OCI-LY3 (cell line): ENCODE measurements around the gene SYCN.
"Not testable (repeated sequence)": the region's sequence is repeated elsewhere in the genome, so short reads cannot be mapped to it uniquely, and the experiment has no call there.

Experiments used
- H2AFZ ChIP-seq: fragments of 200-600, 300-600 bp; shearing (Covaris generic); 2 replicates; pipeline ENCODE4 v1.6.0; 2014; ENCODE audit warnings: antibody characterized with exemption, low read depth, low read length
- H3K27ac ChIP-seq: fragments of 200-600, 300-600 bp; sonication (generic); 2 replicates; pipeline ENCODE4 v1.5.1; 2014; ENCODE audit warnings: mild to moderate bottlenecking, low read length, moderate library complexity, mixed read lengths
- H3K27me3 ChIP-seq: fragments of 200-600, 300-600 bp; sonication (generic); 2 replicates; pipeline ENCODE4 v1.6.1; 2014; ENCODE audit warnings: low read depth, low read length, mixed read lengths
- H3K36me3 ChIP-seq: fragments of 200-600, 300-600 bp; sonication (generic); replicated peaks from 2 replicates; pipeline ENCODE3; 2014; ENCODE audit warnings: low read depth, low read length, mixed read lengths
- H3K4me1 ChIP-seq: fragments of 300-600, 200-600 bp; sonication (generic); 2 replicates; pipeline ENCODE4 v1.6.1; 2014; ENCODE audit warnings: low read length, mixed read lengths
- H3K4me2 ChIP-seq: fragments of 200-600, 300-600 bp; sonication (generic); 2 replicates; pipeline ENCODE4 v1.6.1; 2014; ENCODE audit warnings: low read length, mixed read lengths
- H3K4me3 ChIP-seq: fragments of 300-600, 200-600 bp; sonication (generic); 2 replicates; pipeline ENCODE4 v1.5.1; 2014; ENCODE audit warnings: antibody characterized with exemption, mild to moderate bottlenecking, low read length, moderate library complexity
- H3K79me2 ChIP-seq: fragments of 300-600, 200-600 bp; shearing (Covaris generic); 2 replicates; pipeline ENCODE4 v1.6.1; 2014; ENCODE audit warnings: mild to moderate bottlenecking, low read length, mixed read lengths
- H3K9ac ChIP-seq: fragments of 300-600, 200-600 bp; shearing (Covaris generic); 2 replicates; pipeline ENCODE4 v1.6.0; 2014; ENCODE audit warnings: mild to moderate bottlenecking, low read length, moderate library complexity
- H3K9me3 ChIP-seq: fragments of 200-600, 300-600 bp; shearing (Covaris generic); 2 replicates; pipeline ENCODE4 v1.6.1; 2014; ENCODE audit warnings: low read length, mixed read lengths; ENCODE audit not compliant: insufficient read depth
- H4K20me1 ChIP-seq: fragments of 200-600, 300-600 bp; sonication (generic); 2 replicates; pipeline ENCODE4 v1.6.1; 2016; ENCODE audit warnings: low read length, mixed read lengths; ENCODE audit not compliant: insufficient read depth
- CTCF ChIP-seq: fragments of 200-600, 300-600 bp; sonication (generic); IDR thresholded peaks from 2 replicates; pipeline ENCODE4 v1.5.1; 2014; ENCODE audit warnings: antibody characterized with exemption, low read length, low read depth
- EZH2phosphoT487 ChIP-seq: fragments of 200-600 bp; shearing (Covaris generic); IDR thresholded peaks from 2 replicates; pipeline ENCODE4 v1.6.1; 2018; ENCODE audit warnings: antibody characterized with exemption, mixed run types, low read depth

Gene SYCN

GRCh38 chr19:39251081-39251480 lies 47.0 kb upstream of the SYCN start:
- no peaks in the 10 kb centered on the region for H3K9me3 ChIP-seq
- no peaks in the 10 kb centered on the region for H3K36me3 ChIP-seq
- H3K4me3 ChIP-seq, result no peak overlapping the region
- H3K79me2 ChIP-seq, result no peaks in the 10 kb centered on the region
- no peaks in the 10 kb centered on the region for H4K20me1 ChIP-seq
- H3K4me1 ChIP-seq, result no peaks in the 10 kb centered on the region
- H3K4me2 ChIP-seq, result no peak overlapping the region
- no peak overlapping the region for H3K9ac ChIP-seq
- no peak overlapping the region for H3K27ac ChIP-seq
- no peak for TF ChIP-seq EZH2phosphoT487
- TF ChIP-seq CTCF, result no peak
- no peak overlapping the region for H2AFZ ChIP-seq
- H3K27me3 ChIP-seq, result no peaks in the 10 kb centered on the region

DNA sequence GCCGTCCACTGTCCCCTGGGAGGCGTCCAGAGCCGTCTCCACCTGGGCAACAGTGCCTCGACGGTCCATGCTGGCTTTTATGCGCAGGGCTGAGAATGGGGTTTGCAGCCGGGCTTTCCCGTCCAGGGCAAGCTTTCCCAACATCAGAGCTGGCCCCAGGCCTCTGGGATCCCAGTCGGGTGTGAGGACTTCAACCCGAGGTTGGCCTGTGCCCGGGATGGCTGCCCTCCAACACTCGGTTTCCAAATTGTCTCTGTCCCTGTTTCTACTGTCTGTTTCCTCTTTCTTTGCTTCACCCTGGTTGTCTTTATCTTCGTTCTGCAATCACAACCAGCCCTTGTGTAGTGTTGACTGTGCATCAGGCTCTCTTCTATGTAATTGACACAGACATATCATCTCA lies 44.7 kb upstream of the SYCN start, which contains the start of gene IFNL4:
TSS of gene IFNL4 (minus strand) at position 51 of the 400 bp plus-strand sequence.
- H3K9ac ChIP-seq, result no peak within 1 kb of the TSS
- no peaks in the 10 kb centered on the region for H3K27me3 ChIP-seq
- no peak within 1 kb of the TSS for H2AFZ ChIP-seq
- TF ChIP-seq CTCF, result no peak
- no peak for TF ChIP-seq EZH2phosphoT487
- no peaks in the 10 kb centered on the region for H3K4me1 ChIP-seq
- no peak within 1 kb of the TSS for H3K4me3 ChIP-seq
- H3K27ac ChIP-seq, result no peak within 1 kb of the TSS
- no peaks in the 10 kb centered on the region for H4K20me1 ChIP-seq
- no peaks in the 10 kb centered on the region for H3K36me3 ChIP-seq
- H3K79me2 ChIP-seq, result no peaks in the 10 kb centered on the region
- H3K9me3 ChIP-seq, result no peaks in the 10 kb centered on the region
- no peak within 1 kb of the TSS for H3K4me2 ChIP-seq

DNA sequence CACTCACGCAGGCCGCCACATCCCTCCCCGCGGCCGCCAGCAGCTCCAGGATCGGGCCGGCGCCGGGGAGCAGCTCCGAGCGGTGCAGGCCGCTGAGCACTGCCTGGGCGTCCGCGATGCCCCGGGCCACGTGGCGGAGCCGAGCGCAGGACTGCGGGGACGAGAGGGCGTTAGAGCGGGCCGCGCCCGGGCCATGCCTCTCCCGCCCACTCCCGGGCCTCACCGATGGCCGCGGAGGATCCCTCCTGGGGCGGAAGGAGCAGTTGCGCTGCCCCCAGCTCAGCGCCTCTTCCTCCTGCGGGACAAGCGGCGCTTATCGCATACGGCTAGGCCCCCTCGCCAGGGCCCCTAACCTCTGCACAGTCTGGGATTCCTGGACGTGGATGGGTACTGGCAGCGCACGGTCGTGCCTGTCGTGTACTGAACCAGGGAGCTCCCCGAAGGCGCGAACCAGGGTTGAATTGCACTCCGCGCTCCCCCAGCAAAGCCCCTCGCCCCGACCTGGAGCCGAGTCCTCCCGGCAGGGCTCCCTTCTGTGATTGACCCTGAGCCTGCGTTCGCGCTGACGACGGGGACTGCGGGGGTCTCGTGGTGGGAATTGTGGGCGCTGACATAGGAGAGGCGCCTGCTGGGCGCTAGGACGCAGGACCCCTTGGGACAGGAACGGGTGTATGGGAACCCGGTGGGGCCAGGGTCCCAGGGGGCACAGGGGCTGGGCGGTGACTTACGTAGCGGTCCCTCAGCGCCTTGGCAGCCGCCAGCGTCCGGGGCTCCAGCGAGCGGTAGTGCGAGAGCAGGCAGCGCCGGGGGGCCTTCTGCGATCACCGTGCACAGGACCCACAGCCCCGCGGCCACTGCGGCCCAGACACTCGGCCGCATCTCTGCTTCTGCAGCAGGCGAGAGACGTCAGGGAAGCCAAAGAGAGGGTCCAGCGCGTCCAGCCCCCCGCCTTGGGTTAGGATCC lies 43.9 kb upstream of the SYCN start:
- Histone ChIP-seq H3K27me3 (no peaks in the 10 kb centered on the region), H3K27ac (no peak overlapping the region), H3K4me3 (no peak overlapping the region), H3K9me3 (no peaks in the 10 kb centered on the region), H2AFZ (no peak overlapping the region), H3K4me2 (no peak overlapping the region), H3K4me1 (no peaks in the 10 kb centered on the region), H4K20me1 (no peaks in the 10 kb centered on the region), H3K79me2 (no peaks in the 10 kb centered on the region), H3K36me3 (no peaks in the 10 kb centered on the region), H3K9ac (no peak overlapping the region)
- no peak for TF ChIP-seq EZH2phosphoT487
- no peak for TF ChIP-seq CTCF

DNA sequence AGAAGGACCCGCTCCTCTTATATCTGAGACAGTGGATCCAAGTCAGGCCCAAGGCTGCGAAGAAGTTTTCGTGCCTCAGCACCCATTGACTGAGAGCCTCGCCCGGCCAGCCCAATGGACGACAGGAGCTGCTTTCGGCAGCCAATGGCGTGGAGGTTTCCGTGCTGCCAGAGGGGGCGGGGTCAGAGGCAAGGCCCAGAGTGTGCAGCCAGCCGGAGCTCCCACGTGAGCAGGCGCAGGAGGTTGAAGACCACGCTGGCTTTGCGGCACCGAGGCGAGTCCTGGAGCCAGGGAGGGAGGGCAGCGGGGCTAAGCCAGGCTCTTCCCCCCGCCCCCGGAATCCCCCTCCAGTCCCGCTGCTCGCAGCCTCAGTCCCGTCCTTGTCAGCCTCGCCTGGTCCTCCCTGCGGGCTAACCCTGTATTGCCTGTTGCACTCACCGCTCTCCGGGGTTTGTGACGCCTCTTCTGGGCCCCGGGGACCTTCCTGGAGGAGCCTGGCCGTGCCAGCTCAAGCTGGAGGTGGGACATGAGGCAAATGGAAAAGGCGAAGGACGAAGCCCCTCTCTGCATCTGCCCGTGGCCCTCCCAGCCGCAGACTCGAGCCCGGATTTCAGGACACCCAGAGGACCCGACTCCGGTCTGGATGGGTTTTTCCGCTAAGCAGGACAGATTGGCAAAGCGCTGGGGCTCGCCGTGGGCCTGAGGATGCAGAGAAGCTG lies 43.0 kb upstream of the SYCN start:
- H3K36me3 ChIP-seq, result no peaks in the 10 kb centered on the region
- no peaks in the 10 kb centered on the region for H3K9me3 ChIP-seq
- no peaks in the 10 kb centered on the region for H3K79me2 ChIP-seq
- no peak overlapping the region for H3K4me3 ChIP-seq
- no peak overlapping the region for H3K9ac ChIP-seq
- no peaks in the 10 kb centered on the region for H3K4me1 ChIP-seq
- no peak overlapping the region for H3K4me2 ChIP-seq
- TF ChIP-seq CTCF (no peak), EZH2phosphoT487 (no peak)
- H2AFZ ChIP-seq, result no peak overlapping the region
- H4K20me1 ChIP-seq, result no peaks in the 10 kb centered on the region
- no peak overlapping the region for H3K27ac ChIP-seq
- no peaks in the 10 kb centered on the region for H3K27me3 ChIP-seq

GRCh38 chr19:39245166-39245565 lies 41.1 kb upstream of the SYCN start:
- H3K79me2 ChIP-seq, H3K4me1 ChIP-seq, H3K4me2 ChIP-seq, H3K4me3 ChIP-seq, H3K9me3 ChIP-seq, H4K20me1 ChIP-seq, H3K36me3 ChIP-seq, H3K9ac ChIP-seq, H2AFZ ChIP-seq, H3K27me3 ChIP-seq, H3K27ac ChIP-seq: not testable (repeated sequence)
